GM19372 (cell line): ENCODE measurements around the gene PTGS1.
"Not testable (repeated sequence)": the region's sequence is repeated elsewhere in the genome, so short reads cannot be mapped to it uniquely, and the experiment has no call there.

Experiments used
- ATAC-seq: cut with Tn5 transposase; IDR thresholded peaks from one replicate; pipeline ENCODE4 v1.9.1; 2021; ENCODE audit warnings: mild to moderate bottlenecking, low read depth, moderate library complexity; ENCODE audit not compliant: unreplicated experiment

The PTGS1 gene

DNA sequence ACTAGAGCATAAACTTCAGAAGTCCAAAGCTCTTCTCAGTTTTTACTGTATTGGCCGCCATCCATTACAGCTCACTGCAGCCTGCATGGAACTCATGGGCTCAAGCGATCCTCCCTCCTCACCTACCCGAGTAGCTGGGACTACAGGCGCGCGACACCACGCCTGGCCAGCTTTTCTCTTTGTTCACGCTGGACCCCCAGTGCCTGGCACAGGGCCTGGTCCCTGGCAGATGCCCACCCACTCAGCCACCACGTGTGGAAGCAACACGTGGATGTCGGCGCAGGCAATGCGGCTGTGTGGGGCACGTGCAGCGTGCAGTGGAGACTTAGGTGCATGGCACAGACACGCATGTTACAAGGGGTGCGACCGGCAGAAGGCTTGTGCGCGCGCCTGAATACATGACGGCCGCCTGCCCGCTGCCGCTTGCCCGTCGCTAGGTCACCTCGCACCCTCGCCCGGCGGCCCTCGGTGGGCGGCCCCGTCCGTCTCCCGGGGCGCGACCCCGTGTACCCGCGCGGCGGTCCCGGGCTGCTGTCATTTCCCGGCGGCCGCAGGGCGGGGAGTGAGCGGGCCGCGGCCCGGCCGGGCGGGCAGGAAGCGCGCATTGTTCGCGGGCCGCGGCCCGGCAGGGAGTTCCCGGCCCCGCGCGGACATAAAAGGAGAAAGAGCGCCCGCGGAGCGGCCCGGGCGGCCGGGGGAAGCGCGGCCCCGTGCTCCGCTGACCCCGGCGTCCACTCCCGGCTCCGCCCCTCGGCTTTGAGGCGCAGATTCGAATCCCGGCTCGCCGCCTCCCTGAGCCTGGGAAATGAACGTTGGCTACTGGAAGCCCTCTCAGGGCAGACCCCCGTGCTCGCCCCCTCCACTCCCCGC, 24.1 kb upstream of the PTGS1 start:
- peak; percentile 49 for ATAC-seq

- peak; percentile 38 for ATAC-seq
Observed at GRCh38 chr9:122347348-122348287, 23.2 kb upstream of the PTGS1 start.

DNA sequence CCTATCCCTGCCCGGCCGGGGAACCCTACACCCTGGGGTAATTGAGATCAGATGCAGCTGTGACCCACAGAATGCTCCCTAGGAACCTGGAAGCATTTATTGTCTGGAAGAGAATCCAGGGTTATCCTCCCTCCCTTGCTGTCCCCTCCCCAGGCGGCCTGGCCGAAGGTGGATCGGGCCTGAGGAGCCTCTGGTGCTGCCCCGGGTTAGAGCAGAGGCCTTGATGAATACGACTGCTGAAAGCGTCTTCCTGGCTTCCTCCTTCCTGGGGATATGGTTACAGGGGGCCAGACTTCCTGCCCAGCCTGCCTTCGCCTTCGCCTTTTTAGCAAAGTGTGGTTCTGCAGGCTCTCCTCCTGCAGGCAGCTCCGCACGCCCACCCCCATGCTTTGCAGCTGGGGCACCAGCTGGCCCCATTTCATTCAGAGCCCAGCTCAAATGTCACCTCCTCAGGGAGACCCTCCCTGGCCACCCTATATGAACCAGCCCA, 22.5 kb upstream of the PTGS1 start:
- ATAC-seq, result no peak

DNA sequence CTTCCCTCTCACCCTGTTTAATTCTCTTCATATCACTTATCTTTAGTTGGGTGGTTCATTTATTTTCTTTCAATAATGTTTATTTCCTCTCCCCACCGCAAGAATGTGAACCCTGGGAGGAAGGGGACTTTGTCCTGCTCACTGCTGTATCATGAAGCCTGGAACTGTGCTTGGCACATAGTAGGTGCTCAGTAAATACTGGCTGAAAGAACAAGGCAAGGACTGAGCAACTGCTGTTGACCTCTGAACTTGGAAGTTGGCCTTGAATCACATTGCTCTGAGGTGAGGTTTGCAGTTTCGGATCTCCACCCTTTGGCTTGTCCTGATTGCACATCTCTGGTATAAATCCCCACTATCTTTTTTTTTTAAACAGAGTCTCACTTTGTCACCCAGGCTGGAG, 22.0 kb upstream of the PTGS1 start:
- ATAC-seq, result no peak

DNA sequence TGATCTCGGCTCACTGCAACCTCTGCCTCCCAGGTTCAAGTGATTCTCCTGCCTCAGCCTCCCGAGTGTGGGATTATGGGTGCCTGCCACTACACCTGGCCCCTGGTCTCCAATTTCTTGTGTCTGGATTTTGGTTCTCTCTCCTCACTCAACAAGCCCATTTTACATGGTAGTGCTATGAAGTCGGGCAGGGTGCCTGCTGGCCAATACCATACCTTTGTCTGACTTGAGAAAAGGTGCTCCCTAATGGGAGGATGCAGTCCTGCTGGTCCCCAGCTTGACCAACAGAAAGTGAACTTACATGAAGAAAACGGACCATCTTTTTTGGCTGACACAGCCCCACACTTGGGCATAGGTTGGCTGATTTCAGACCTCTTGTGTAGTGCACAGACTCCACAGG, 21.6 kb upstream of the PTGS1 start:
- ATAC-seq, result no peak

GRCh38 chr9:122350577-122351355, 20.1 kb upstream of the PTGS1 start:
- ATAC-seq, result peak; percentile 55

GRCh38 chr9:122354536-122355199, 16.2 kb upstream of the PTGS1 start:
- ATAC-seq, result no peak

- ATAC-seq, result no peak
Observed at GRCh38 chr9:122355336-122355875, 15.4 kb upstream of the PTGS1 start.

GRCh38 chr9:122356627-122357026, 14.2 kb upstream of the PTGS1 start:
- no peak for ATAC-seq

DNA sequence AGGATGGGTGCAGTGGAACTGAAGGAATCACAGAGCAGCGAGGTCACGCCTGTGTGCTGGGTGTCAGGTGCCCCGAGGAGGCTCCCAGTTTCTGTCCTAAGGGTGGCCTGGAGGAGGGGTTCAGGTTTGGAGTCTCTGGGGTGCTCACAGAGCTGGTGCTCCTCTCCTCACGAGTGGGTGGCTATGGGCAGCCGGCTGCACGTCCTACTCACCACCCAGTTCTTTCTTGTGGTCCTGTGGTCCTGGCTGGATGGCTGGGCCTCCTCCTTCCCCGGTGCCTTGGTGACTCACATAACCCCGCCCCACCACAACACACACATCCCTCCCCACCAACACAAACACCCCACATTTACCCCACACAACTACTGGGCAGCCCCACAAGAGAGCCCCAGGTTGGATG, 9.9 kb upstream of the PTGS1 start:
- ATAC-seq, result no peak

DNA sequence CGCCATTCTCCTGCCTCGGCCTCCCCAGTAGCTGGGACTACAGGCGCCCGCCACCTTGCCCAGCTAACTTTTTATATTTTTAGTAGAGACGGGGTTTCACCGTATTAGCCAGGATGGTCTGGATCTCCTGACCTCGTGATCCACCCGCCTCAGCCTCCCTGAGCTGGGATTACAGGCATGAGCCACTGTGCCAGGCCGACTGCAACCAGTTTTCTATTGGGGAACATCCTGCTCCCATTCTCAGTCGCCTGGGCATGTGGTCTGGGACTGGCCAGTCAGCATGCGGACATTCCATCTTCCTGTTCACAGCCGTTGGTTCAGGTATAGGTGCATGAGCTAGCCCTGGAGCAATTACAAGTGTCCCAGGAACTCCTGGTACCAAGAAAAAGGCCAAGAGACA, 7.7 kb upstream of the PTGS1 start:
- ATAC-seq, result not testable (repeated sequence)

GRCh38 chr9:122364117-122364782, 6.6 kb upstream of the PTGS1 start:
- ATAC-seq, result no peak

GRCh38 chr9:122364783-122365150, 6.1 kb upstream of the PTGS1 start:
- ATAC-seq, result no peak

- no peak for ATAC-seq
Observed at GRCh38 chr9:122366074-122366660, 4.7 kb upstream of the PTGS1 start.

- ATAC-seq, result no peak
Observed at GRCh38 chr9:122367065-122367464, 3.8 kb upstream of the PTGS1 start.

GRCh38 chr9:122367774-122368460, 2.9 kb upstream of the PTGS1 start:
- no peak for ATAC-seq

- ATAC-seq, result no peak
Observed at GRCh38 chr9:122368642-122369041, 2.2 kb upstream of the PTGS1 start.

DNA sequence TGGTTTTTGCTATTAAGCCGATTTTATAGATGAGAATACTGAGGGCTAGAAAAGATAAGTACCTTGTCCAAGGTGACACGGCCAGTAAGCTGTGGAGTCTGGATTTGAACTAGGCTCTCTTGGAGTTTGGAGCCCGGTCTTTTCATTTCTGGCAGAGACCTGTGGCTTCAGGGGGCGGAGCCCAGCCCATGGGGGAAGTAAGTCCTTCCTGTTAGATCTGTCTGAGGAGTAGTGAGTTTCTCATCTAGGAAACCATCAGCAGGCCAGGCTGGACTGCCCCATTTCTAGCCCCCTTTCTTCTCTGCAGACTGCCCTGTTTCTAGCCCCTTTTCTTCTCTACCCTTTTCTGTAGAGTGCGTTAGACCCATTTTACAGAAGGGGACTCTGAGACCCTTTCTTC, 521 bp upstream of the PTGS1 start:
- peak; percentile 37 for ATAC-seq
